Bronchial epithelial cell (primary cell): Measurements from ENCODE around the gene BPIFB3. TPM values are rescaled to one million over a fixed set of nuclear protein-coding genes. Genes with fewer than 3 reads are reported as not detected.

ENCODE experiments used
- DNase-seq: peaks from one replicate; pipeline ENCODE4 v3.0.0-alpha.2; 2010; ENCODE audit warnings: low read depth
- FAIRE-seq: peaks from 2 replicates; lab custom pipeline; 2011; peaks lifted over from hg19 to GRCh38; lab: Jason Lieb, UNC
- H3K27me3 ChIP-seq: 2 replicates; pipeline ENCODE4 v1.5.1; 2011; ENCODE audit warnings: low read length; ENCODE audit not compliant: control insufficient read depth, insufficient read depth
- H3K36me3 ChIP-seq: 2 replicates; pipeline ENCODE4 v1.5.1; 2011; ENCODE audit warnings: low read length; ENCODE audit not compliant: control insufficient read depth, insufficient read depth
- H3K4me3 ChIP-seq: 2 replicates; pipeline ENCODE4 v1.5.1; 2011; ENCODE audit warnings: mild to moderate bottlenecking, low read depth, low read length, control low read depth
- CTCF ChIP-seq: IDR thresholded peaks from 2 replicates; pipeline ENCODE4 v1.5.1; 2011; ENCODE audit warnings: mild to moderate bottlenecking, moderate library complexity, low read length, control low read depth, inconsistent platforms; ENCODE audit not compliant: insufficient read depth, severe bottlenecking
- total RNA-seq: library from RNA; depleted of rRNA; stranded (reverse); fragments of >200 nt; gene quantifications from 2 replicates; pipeline ENCODE4 v1.2.1, GENCODE V29; 2014

Gene BPIFB3
- total RNA-seq, 1 donor from 2014 or later, result not detected

DNA sequence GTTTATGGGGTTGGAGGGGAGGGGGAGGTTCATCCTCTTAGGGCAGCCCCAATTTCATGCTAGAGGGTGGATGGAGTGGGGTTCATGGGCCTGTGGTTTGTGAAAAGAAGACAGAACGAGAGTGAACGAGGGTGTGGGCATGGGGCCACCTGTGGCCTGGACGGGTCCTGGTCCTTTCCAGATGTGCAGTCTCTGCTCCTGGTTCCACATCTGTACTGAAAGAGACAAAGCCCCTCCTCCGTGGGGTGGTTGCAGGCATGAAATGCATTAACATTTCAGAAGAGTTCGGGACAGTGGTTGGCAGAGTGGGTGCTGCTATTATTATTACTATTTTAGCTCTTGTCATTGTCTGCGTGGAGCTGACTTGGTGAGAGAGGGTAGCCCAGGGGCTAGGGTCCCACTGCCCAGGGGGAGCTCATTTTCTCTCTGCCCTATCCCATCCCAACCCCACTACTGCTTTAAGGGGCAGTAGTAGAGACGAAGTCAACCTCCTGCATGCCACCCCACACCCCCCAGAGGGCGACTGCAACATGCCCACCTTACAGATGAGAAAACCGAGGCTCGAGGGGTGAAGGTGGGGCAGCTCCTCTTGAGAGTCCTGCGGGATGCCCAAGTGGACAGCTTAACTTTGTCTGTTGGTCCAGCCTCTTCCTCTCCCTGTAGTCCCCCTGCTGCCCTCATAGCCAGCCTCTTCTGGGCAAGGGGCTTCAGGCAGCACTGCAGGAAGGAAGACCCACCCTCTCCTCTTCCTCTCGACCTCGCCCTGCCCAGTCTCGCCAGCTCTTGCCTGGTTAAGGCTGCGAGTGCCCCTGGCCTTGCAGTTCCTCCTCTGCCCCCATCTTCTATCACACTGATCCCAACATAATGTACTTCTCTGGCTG lies 37.8 kb upstream of the BPIFB3 start:
- FAIRE-seq (no peak), DNase-seq (no peak)
- no peak overlapping the region for H3K4me3 ChIP-seq
- no peaks in the 10 kb centered on the region for H3K36me3 ChIP-seq
- TF ChIP-seq CTCF, result no peak
- H3K27me3 ChIP-seq, result peaks cover 1% of the 10 kb centered on the region

GRCh38 chr20:33016581-33017109 lies 37.1 kb upstream of the BPIFB3 start:
- no peaks in the 10 kb centered on the region for H3K36me3 ChIP-seq
- H3K27me3 ChIP-seq, result peaks cover 1% of the 10 kb centered on the region
- DNase-seq, result no peak
- no peak for FAIRE-seq
- no peak overlapping the region for H3K4me3 ChIP-seq
- no peak for TF ChIP-seq CTCF

GRCh38 chr20:33017542-33017941 lies 36.2 kb upstream of the BPIFB3 start:
- H3K36me3 ChIP-seq, result no peaks in the 10 kb centered on the region
- H3K27me3 ChIP-seq, result peaks cover 1% of the 10 kb centered on the region
- FAIRE-seq, result no peak
- H3K4me3 ChIP-seq, result no peak overlapping the region
- DNase-seq, result no peak
- no peak for TF ChIP-seq CTCF

GRCh38 chr20:33018169-33018931 lies 35.4 kb upstream of the BPIFB3 start:
- FAIRE-seq, result no peak
- DNase-seq, result no peak
- no peak for TF ChIP-seq CTCF

GRCh38 chr20:33019465-33020277 lies 34.0 kb upstream of the BPIFB3 start:
- TF ChIP-seq CTCF, result no peak
- FAIRE-seq, result no peak
- no peak for DNase-seq
- Histone ChIP-seq H3K36me3 (no peaks in the 10 kb centered on the region), H3K4me3 (no peak overlapping the region), H3K27me3 (no peaks in the 10 kb centered on the region)

More at GRCh38 chr20:33018169-33018931, 35.4 kb upstream of the BPIFB3 start:
- H3K4me3 ChIP-seq, result no peak overlapping the region
- no peaks in the 10 kb centered on the region for H3K36me3 ChIP-seq
- H3K27me3 ChIP-seq, result no peaks in the 10 kb centered on the region
